Measurements from ENCODE around the gene SEC24D. TPM values are rescaled to one million over a fixed set of nuclear protein-coding genes. Genes with fewer than 3 reads are reported as not detected.

SEC24D gene
- total RNA-seq, 1 experiment from 2014 or later, result 61.5 TPM

GRCh38 chr4:118834960-118835569 lies 861 bp downstream of the SEC24D start:
- Histone ChIP-seq H4K20me1 (ENCODE audit: control insufficient read depth, insufficient read depth, insufficient read length) (peaks cover 3% of the 10 kb centered on the region), H3K4me1 (ENCODE audit: insufficient read depth, low read length) (no peaks in the 10 kb centered on the region; the same call in 1 of the 2 replicates), H4K8ac (replicated peaks; ENCODE audit: insufficient read length, low read depth, low read length) (no peak overlapping the region), H2BK120ac (ENCODE audit: low read depth, low read length, poor library complexity, severe bottlenecking) (no peak overlapping the region), H2BK15ac (ENCODE audit: low read depth, low read length) (no peak overlapping the region; the same call in 1 of the 2 replicates), H2BK5ac (ENCODE audit: insufficient read length, low read length) (no peak overlapping the region), H2AK5ac (ENCODE audit: insufficient read length, low read length) (no peak overlapping the region), H3K79me2 (ENCODE audit: insufficient read depth, low read length) (peaks cover 7% of the 10 kb centered on the region; the same call in 1 of the 2 replicates), H3K18ac (ENCODE audit: insufficient read length, low read depth, low read length) (no peak overlapping the region), H3K9ac (ENCODE audit: extremely low read depth, insufficient read length, low read length) (peak overlapping the region; percentile 55), H2AFZ (ENCODE audit: low read length) (no peak overlapping the region), H3K56ac (ENCODE audit: insufficient read length, low read depth, low read length) (no peak overlapping the region), H2BK12ac (ENCODE audit: insufficient read length, low read depth, low read length) (no peak overlapping the region), H3T11ph (ENCODE audit: low read length) (no peak overlapping the region), H4K91ac (ENCODE audit: insufficient read length, low read depth, low read length) (no peak overlapping the region), H3K23ac (ENCODE audit: insufficient read length, low read depth, low read length) (no peak overlapping the region), H3K4ac (ENCODE audit: low read depth, low read length) (no peak overlapping the region), H3K27me3 (ENCODE audit: insufficient read depth, low read length) (no peaks in the 10 kb centered on the region), H4K5ac (ENCODE audit: insufficient read length, low read depth, low read length) (no peak overlapping the region), H2BK20ac (ENCODE audit: low read depth, low read length, poor library complexity, severe bottlenecking) (no peak overlapping the region), H3K9me3 (ENCODE audit: control insufficient read depth, low read depth, low read length) (no peaks in the 10 kb centered on the region), H3K4me2 (ENCODE audit: insufficient read depth, insufficient read length, low read length) (peak overlapping the region; percentile 96), H3K14ac (ENCODE audit: insufficient read depth, low read length) (no peak overlapping the region; the same call in 1 of the 2 replicates), H3K27ac (ENCODE audit: insufficient read length, low read depth, low read length) (no peak overlapping the region), H3K23me2 (ENCODE audit: insufficient read length, low read depth, low read length, poor library complexity, severe bottlenecking) (peaks cover 15% of the 10 kb centered on the region), H3K79me1 (ENCODE audit: insufficient read depth, low read depth, low read length, poor library complexity, severe bottlenecking) (peaks cover 4% of the 10 kb centered on the region)
- Mint-ChIP-seq H3K9me3 (no peaks in the 10 kb centered on the region), H3K36me3 (ENCODE audit: insufficient read depth in 1 of 3, low read depth in 3 of 3) (peaks cover 17 to 31% (median 27%) of the 10 kb centered on the region in 3 experiments), H3K4me1 (peaks cover 15 to 21% of the 10 kb centered on the region in 2 experiments), H3K27ac (peak overlapping the region; percentile 80 to 96 (median 93); a peak in 6 of 7 replicates), H3K27me3 (ENCODE audit: low read depth) (no peaks in the 10 kb centered on the region), H3K4me3 (peak overlapping the region; percentile 86 to 98)
- no CpG with 5 or more reads among the region's 13 CpGs for WGBS (ENCODE audit: extremely low coverage, insufficient read length, low lambda C conversion rate)
- DNase-seq, result peak; percentile 76
- TF ChIP-seq, protein P1, sequence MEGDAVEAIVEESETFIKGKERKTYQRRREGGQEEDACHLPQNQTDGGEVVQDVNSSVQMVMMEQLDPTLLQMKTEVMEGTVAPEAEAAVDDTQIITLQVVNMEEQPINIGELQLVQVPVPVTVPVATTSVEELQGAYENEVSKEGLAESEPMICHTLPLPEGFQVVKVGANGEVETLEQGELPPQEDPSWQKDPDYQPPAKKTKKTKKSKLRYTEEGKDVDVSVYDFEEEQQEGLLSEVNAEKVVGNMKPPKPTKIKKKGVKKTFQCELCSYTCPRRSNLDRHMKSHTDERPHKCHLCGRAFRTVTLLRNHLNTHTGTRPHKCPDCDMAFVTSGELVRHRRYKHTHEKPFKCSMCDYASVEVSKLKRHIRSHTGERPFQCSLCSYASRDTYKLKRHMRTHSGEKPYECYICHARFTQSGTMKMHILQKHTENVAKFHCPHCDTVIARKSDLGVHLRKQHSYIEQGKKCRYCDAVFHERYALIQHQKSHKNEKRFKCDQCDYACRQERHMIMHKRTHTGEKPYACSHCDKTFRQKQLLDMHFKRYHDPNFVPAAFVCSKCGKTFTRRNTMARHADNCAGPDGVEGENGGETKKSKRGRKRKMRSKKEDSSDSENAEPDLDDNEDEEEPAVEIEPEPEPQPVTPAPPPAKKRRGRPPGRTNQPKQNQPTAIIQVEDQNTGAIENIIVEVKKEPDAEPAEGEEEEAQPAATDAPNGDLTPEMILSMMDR (conservative IDR thresholded peaks at IDR 0.05), result no peak
